ENCODE measurements around the gene ALPK3. TPM values are rescaled to one million over a fixed set of nuclear protein-coding genes. Genes with fewer than 3 reads are reported as not detected.

Gene ALPK3
- total RNA-seq, 1 donor from 2014 or later, result 5.4 TPM

GRCh38 chr15:84836844-84837243 is 19.7 kb downstream of the ALPK3 start:
- DNase-seq (ENCODE audit: low spot score), result no peak
- Histone ChIP-seq H3K4me1 (peaks cover 9% of the 10 kb centered on the region), H3K27me3 (no peaks in the 10 kb centered on the region), H3K36me3 (no peaks in the 10 kb centered on the region), H3K4me3 (no peak overlapping the region), H2AFZ (replicated peaks) (no peak overlapping the region), H4K20me1 (ENCODE audit: low read depth) (no peaks in the 10 kb centered on the region), H3F3A (ENCODE audit: low read depth) (no peaks in the 10 kb centered on the region), H3K9me3 (ENCODE audit: low read depth) (no peaks in the 10 kb centered on the region), H3K27ac (no peak overlapping the region), H3K79me2 (ENCODE audit: low read depth) (no peaks in the 10 kb centered on the region), H3K9ac (no peak overlapping the region), H3K4me2 (no peak overlapping the region)
- peaks cover 3% of the 10 kb centered on the region for H3K4me1 Mint-ChIP-seq
- H3K27me3 Mint-ChIP-seq (ENCODE audit: insufficient read depth, low read depth), result peaks cover 3% of the 10 kb centered on the region
- H3K27ac Mint-ChIP-seq, result no peak overlapping the region
- H3K36me3 Mint-ChIP-seq, result no peaks in the 10 kb centered on the region
- H3K4me3 Mint-ChIP-seq, result no peak overlapping the region
- TF ChIP-seq CTCF (IDR thresholded peaks at IDR 0.05) (no peak), EZH2 (IDR thresholded peaks at IDR 0.05) (no peak), EZH2phosphoT487 (IDR thresholded peaks at IDR 0.05) (no peak)
- no peaks in the 10 kb centered on the region for H3K9me3 Mint-ChIP-seq

GRCh38 chr15:84839714-84840113 is 22.6 kb downstream of the ALPK3 start:
- Histone ChIP-seq H3K27me3 (no peaks in the 10 kb centered on the region), H3K9me3 (ENCODE audit: low read depth) (no peaks in the 10 kb centered on the region), H3K4me2 (no peak overlapping the region), H3K4me3 (no peak overlapping the region), H3K36me3 (no peaks in the 10 kb centered on the region), H4K20me1 (ENCODE audit: low read depth) (no peaks in the 10 kb centered on the region), H3K4me1 (no peaks in the 10 kb centered on the region), H2AFZ (replicated peaks) (no peak overlapping the region), H3K27ac (no peak overlapping the region), H3F3A (ENCODE audit: low read depth) (no peaks in the 10 kb centered on the region), H3K9ac (no peak overlapping the region), H3K79me2 (ENCODE audit: low read depth) (no peaks in the 10 kb centered on the region)
- no peaks in the 10 kb centered on the region for H3K4me1 Mint-ChIP-seq
- TF ChIP-seq EZH2 (IDR thresholded peaks at IDR 0.05), result no peak
- no peak for TF ChIP-seq EZH2phosphoT487 (IDR thresholded peaks at IDR 0.05)
- TF ChIP-seq CTCF (IDR thresholded peaks at IDR 0.05), result no peak
- H3K36me3 Mint-ChIP-seq, result no peaks in the 10 kb centered on the region
- no peaks in the 10 kb centered on the region for H3K9me3 Mint-ChIP-seq
- H3K27ac Mint-ChIP-seq, result no peak overlapping the region
- H3K27me3 Mint-ChIP-seq (ENCODE audit: insufficient read depth, low read depth), result peaks cover 5% of the 10 kb centered on the region
- DNase-seq (ENCODE audit: low spot score), result no peak
- no peak overlapping the region for H3K4me3 Mint-ChIP-seq

- no peak for DNase-seq (ENCODE audit: low spot score)
- H3K4me3 ChIP-seq, result no peak overlapping the region
- H3F3A ChIP-seq (ENCODE audit: low read depth), result no peaks in the 10 kb centered on the region
- H3K36me3 ChIP-seq, result no peaks in the 10 kb centered on the region
- Mint-ChIP-seq H3K4me1 (no peaks in the 10 kb centered on the region), H3K27ac (no peak overlapping the region), H3K4me3 (no peak overlapping the region), H3K27me3 (ENCODE audit: insufficient read depth, low read depth) (peaks cover 5% of the 10 kb centered on the region), H3K36me3 (no peaks in the 10 kb centered on the region), H3K9me3 (no peaks in the 10 kb centered on the region)
- no peaks in the 10 kb centered on the region for H3K79me2 ChIP-seq (ENCODE audit: low read depth)
- H4K20me1 ChIP-seq (ENCODE audit: low read depth), result no peaks in the 10 kb centered on the region
- H3K9me3 ChIP-seq (ENCODE audit: low read depth), result no peaks in the 10 kb centered on the region
- H3K27me3 ChIP-seq, result no peaks in the 10 kb centered on the region
- no peak for TF ChIP-seq EZH2phosphoT487 (IDR thresholded peaks at IDR 0.05)
- no peak for TF ChIP-seq EZH2 (IDR thresholded peaks at IDR 0.05)
- no peak for TF ChIP-seq CTCF (IDR thresholded peaks at IDR 0.05)
- no peaks in the 10 kb centered on the region for H3K4me1 ChIP-seq
- H3K27ac ChIP-seq, result no peak overlapping the region
- no peak overlapping the region for H2AFZ ChIP-seq (replicated peaks)
- H3K9ac ChIP-seq, result no peak overlapping the region
- H3K4me2 ChIP-seq, result no peak overlapping the region
Measured at GRCh38 chr15:84840255-84840654, 23.1 kb downstream of the ALPK3 start.

Measured in neural progenitor cell (in vitro differentiated cells).